Immature natural killer cell (primary cell): ENCODE measurements around the gene HSFX1. TPM values are rescaled to one million over a fixed set of nuclear protein-coding genes. Genes with fewer than 3 reads are reported as not detected.
A peak's percentile ranks its signal among the peaks of the same experiment; 100 is the strongest.
"Not testable (repeated sequence)": the region's sequence is repeated elsewhere in the genome, so short reads cannot be mapped to it uniquely, and the experiment has no call there.

ENCODE experiments used
- DNase-seq, 3 donors: peaks; one replicate each; pipeline ENCODE4 v3.0.0; 2022; ENCODE audit warnings: mixed read lengths in 1 of 3
- H3K27ac Mint-ChIP-seq, 6 donors: one replicate each; pipeline ENCODE4 v1.8.0; 2020; ENCODE audit warnings: mixed read lengths in 6 of 6, mild to moderate bottlenecking in 5 of 6, inconsistent platforms in 4 of 6, moderate library complexity in 3 of 6
- H3K27me3 Mint-ChIP-seq, 3 donors: one replicate each; pipeline ENCODE4 v1.8.0; 2020 to 2021; ENCODE audit warnings: low read depth in 3 of 3, mild to moderate bottlenecking in 3 of 3, mixed read lengths in 3 of 3, moderate library complexity in 3 of 3, inconsistent platforms in 1 of 3
- H3K36me3 Mint-ChIP-seq, 3 donors: one replicate each; pipeline ENCODE4 v1.8.0; 2020; ENCODE audit warnings: mixed read lengths in 3 of 3, inconsistent platforms in 2 of 3, mild to moderate bottlenecking in 2 of 3
- H3K4me1 Mint-ChIP-seq, 2 donors: one replicate each; pipeline ENCODE4 v1.8.0; 2020; ENCODE audit warnings: inconsistent platforms in 2 of 2, mild to moderate bottlenecking in 2 of 2, mixed read lengths in 2 of 2, moderate library complexity in 1 of 2
- H3K4me3 Mint-ChIP-seq, 5 donors: one replicate each; pipeline ENCODE4 v1.8.0; 2020; ENCODE audit warnings: mild to moderate bottlenecking in 5 of 5, mixed read lengths in 5 of 5, inconsistent platforms in 3 of 5, moderate library complexity in 3 of 5
- H3K9me3 Mint-ChIP-seq, 6 donors: one replicate each; pipeline ENCODE4 v1.8.0; 2020; ENCODE audit warnings: mild to moderate bottlenecking in 6 of 6, mixed read lengths in 6 of 6, inconsistent platforms in 4 of 6, moderate library complexity in 3 of 6
- polyA plus RNA-seq, 3 donors: library from polyadenylated mRNA; unstranded; fragments of 300-500 nt; fragmentation: Illumina TruSeq; gene quantifications; one replicate each; pipeline ENCODE4 v1.2.3, GENCODE V29; 2021

HSFX1 gene
- polyA plus RNA-seq, 3 donors from 2014 or later, result 0.26 TPM; not detected in 2

GRCh38 chrX:149777999-149778398, 4.1 kb downstream of the HSFX1 start:
- H3K27ac Mint-ChIP-seq, H3K4me3 Mint-ChIP-seq, H3K36me3 Mint-ChIP-seq: not testable (repeated sequence)

GRCh38 chrX:149781727-149782126, 7.9 kb downstream of the HSFX1 start, which contains the start of gene MAGEA9:
Gene MAGEA9, plus strand, starts transcription at chrX:149781930. Its CDS starts 4,281 bp downstream, at chrX:149786211.
- H3K36me3 Mint-ChIP-seq, H3K4me1 Mint-ChIP-seq, H3K4me3 Mint-ChIP-seq, H3K27ac Mint-ChIP-seq, H3K9me3 Mint-ChIP-seq, H3K27me3 Mint-ChIP-seq, DNase-seq: not testable (repeated sequence)

More at GRCh38 chrX:149777999-149778398, 4.1 kb downstream of the HSFX1 start:
- not testable (repeated sequence) for H3K27me3 Mint-ChIP-seq, DNase-seq, H3K4me1 Mint-ChIP-seq, H3K9me3 Mint-ChIP-seq

GRCh38 chrX:149795531-149795930, 21.7 kb downstream of the HSFX1 start:
- H3K9me3 Mint-ChIP-seq, H3K27ac Mint-ChIP-seq, DNase-seq, H3K36me3 Mint-ChIP-seq, H3K27me3 Mint-ChIP-seq, H3K4me3 Mint-ChIP-seq: not testable (repeated sequence)
- peaks cover 7 to 17% of the 10 kb centered on the region in 2 donors for H3K4me1 Mint-ChIP-seq

GRCh38 chrX:149799095-149799714, 25.3 kb downstream of the HSFX1 start:
- Mint-ChIP-seq H3K36me3 (no peaks in the 10 kb centered on the region), H3K4me1 (peaks cover 7 to 17% of the 10 kb centered on the region in 2 donors), H3K27me3 (peaks cover 0 to 3% (median 0%) of the 10 kb centered on the region in 3 donors), H3K9me3 (no peaks in the 10 kb centered on the region), H3K4me3 (no peak overlapping the region), H3K27ac (peak overlapping the region in 1 of 6 donors; percentile 18)
- no peak for DNase-seq

GRCh38 chrX:149799938-149800337, 26.1 kb downstream of the HSFX1 start:
- Mint-ChIP-seq H3K9me3 (peaks cover 0 to 3% (median 0%) of the 10 kb centered on the region in 6 donors), H3K36me3 (no peaks in the 10 kb centered on the region), H3K27me3 (peaks cover 0 to 3% (median 0%) of the 10 kb centered on the region in 3 donors), H3K4me1 (peaks cover 7 to 17% of the 10 kb centered on the region in 2 donors), H3K4me3 (no peak overlapping the region), H3K27ac (no peak overlapping the region)
- no peak for DNase-seq

GRCh38 chrX:149803458-149804062, 29.7 kb downstream of the HSFX1 start:
- Mint-ChIP-seq H3K4me1 (peaks cover 6 to 11% of the 10 kb centered on the region in 2 donors), H3K36me3 (no peaks in the 10 kb centered on the region), H3K27ac (no peak overlapping the region), H3K9me3 (peaks cover 0 to 3% (median 0%) of the 10 kb centered on the region in 6 donors), H3K27me3 (peaks cover 0 to 3% (median 0%) of the 10 kb centered on the region in 3 donors), H3K4me3 (no peak overlapping the region)
- no peak for DNase-seq

- Mint-ChIP-seq H3K9me3 (peaks cover 0 to 3% (median 0%) of the 10 kb centered on the region in 6 donors), H3K4me1 (peaks cover 6 to 11% of the 10 kb centered on the region in 2 donors), H3K27ac (no peak overlapping the region), H3K27me3 (peaks cover 0 to 3% (median 0%) of the 10 kb centered on the region in 3 donors), H3K36me3 (no peaks in the 10 kb centered on the region), H3K4me3 (no peak overlapping the region)
- DNase-seq, result no peak
Measured at GRCh38 chrX:149804102-149804501, 30.2 kb downstream of the HSFX1 start.

- no peak for DNase-seq
- Mint-ChIP-seq H3K27ac (no peak overlapping the region), H3K4me3 (no peak overlapping the region), H3K27me3 (peaks cover 0 to 4% (median 0%) of the 10 kb centered on the region in 3 donors), H3K9me3 (peaks cover 0 to 3% (median 0%) of the 10 kb centered on the region in 6 donors), H3K36me3 (no peaks in the 10 kb centered on the region), H3K4me1 (no peaks in the 10 kb centered on the region)
Measured at GRCh38 chrX:149807747-149808458, 34.0 kb downstream of the HSFX1 start.

GRCh38 chrX:149818652-149819051, 44.8 kb downstream of the HSFX1 start:
- Mint-ChIP-seq H3K27ac (no peak overlapping the region), H3K27me3 (peaks cover 0 to 12% (median 4%) of the 10 kb centered on the region in 3 donors)

GRCh38 chrX:149819371-149819770, 45.5 kb downstream of the HSFX1 start:
- Mint-ChIP-seq H3K9me3 (no peaks in the 10 kb centered on the region), H3K4me1 (no peaks in the 10 kb centered on the region), H3K4me3 (no peak overlapping the region), H3K27me3 (peaks cover 0 to 12% (median 4%) of the 10 kb centered on the region in 3 donors), H3K27ac (no peak overlapping the region), H3K36me3 (no peaks in the 10 kb centered on the region)
- DNase-seq, result no peak

More at GRCh38 chrX:149818652-149819051, 44.8 kb downstream of the HSFX1 start:
- DNase-seq, result no peak
- Mint-ChIP-seq H3K4me3 (no peak overlapping the region), H3K36me3 (no peaks in the 10 kb centered on the region), H3K9me3 (no peaks in the 10 kb centered on the region), H3K4me1 (no peaks in the 10 kb centered on the region)

- Mint-ChIP-seq H3K27me3 (peaks cover 12 to 24% (median 13%) of the 10 kb centered on the region in 3 donors), H3K4me3 (peak overlapping the region in 1 of 5 donors; percentile 5), H3K9me3 (no peaks in the 10 kb centered on the region), H3K36me3 (no peaks in the 10 kb centered on the region), H3K4me1 (peaks cover 43 to 46% of the 10 kb centered on the region in 2 donors), H3K27ac (no peak overlapping the region)
- peak; percentile 47 to 49 (median 48) for DNase-seq
Measured at GRCh38 chrX:149825424-149825823, 51.6 kb downstream of the HSFX1 start.
